Panc1 (cell line): ENCODE results near the gene TEX11.
"Not testable (repeated sequence)": the region's sequence is repeated elsewhere in the genome, so short reads cannot be mapped to it uniquely, and the experiment has no call there.

Experiments used
- REST ChIP-seq, 2 experiments: IDR thresholded peaks; 2 replicates each; pipeline ENCODE4 v1.6.1; 2011 to 2012; ENCODE audit warnings: low read depth in 2 of 2, control low read depth in 1 of 2, low read length in 1 of 2, mild to moderate bottlenecking in 1 of 2, moderate library complexity in 1 of 2; ENCODE audit not compliant: insufficient read depth in 1 of 2
- TF ChIP-seq, protein P1 (sequence below): fragments of 450-650 bp; IDR thresholded peaks from 2 replicates; pipeline ENCODE4 v1.5.1; 2017; ENCODE audit warnings: mild to moderate bottlenecking

GRCh38 chrX:70890441-70890840 lies 18.1 kb downstream of the TEX11 start:
- TF ChIP-seq, protein P1, sequence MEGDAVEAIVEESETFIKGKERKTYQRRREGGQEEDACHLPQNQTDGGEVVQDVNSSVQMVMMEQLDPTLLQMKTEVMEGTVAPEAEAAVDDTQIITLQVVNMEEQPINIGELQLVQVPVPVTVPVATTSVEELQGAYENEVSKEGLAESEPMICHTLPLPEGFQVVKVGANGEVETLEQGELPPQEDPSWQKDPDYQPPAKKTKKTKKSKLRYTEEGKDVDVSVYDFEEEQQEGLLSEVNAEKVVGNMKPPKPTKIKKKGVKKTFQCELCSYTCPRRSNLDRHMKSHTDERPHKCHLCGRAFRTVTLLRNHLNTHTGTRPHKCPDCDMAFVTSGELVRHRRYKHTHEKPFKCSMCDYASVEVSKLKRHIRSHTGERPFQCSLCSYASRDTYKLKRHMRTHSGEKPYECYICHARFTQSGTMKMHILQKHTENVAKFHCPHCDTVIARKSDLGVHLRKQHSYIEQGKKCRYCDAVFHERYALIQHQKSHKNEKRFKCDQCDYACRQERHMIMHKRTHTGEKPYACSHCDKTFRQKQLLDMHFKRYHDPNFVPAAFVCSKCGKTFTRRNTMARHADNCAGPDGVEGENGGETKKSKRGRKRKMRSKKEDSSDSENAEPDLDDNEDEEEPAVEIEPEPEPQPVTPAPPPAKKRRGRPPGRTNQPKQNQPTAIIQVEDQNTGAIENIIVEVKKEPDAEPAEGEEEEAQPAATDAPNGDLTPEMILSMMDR = not testable (repeated sequence)
- not testable (repeated sequence) for TF ChIP-seq REST (IDR thresholded peaks at IDR 0.05; ENCODE audit: insufficient read depth in 1 of 2, low read depth in 2 of 2, low read length in 1 of 2)
